GM21717 (cell line): Measurements from ENCODE around the gene KRT36.

Source experiments
- ATAC-seq: cut with Tn5 transposase; IDR thresholded peaks from one replicate; pipeline ENCODE4 v1.9.1; 2021; ENCODE audit warnings: mild to moderate bottlenecking, moderate library complexity; ENCODE audit not compliant: unreplicated experiment

The KRT36 gene

DNA sequence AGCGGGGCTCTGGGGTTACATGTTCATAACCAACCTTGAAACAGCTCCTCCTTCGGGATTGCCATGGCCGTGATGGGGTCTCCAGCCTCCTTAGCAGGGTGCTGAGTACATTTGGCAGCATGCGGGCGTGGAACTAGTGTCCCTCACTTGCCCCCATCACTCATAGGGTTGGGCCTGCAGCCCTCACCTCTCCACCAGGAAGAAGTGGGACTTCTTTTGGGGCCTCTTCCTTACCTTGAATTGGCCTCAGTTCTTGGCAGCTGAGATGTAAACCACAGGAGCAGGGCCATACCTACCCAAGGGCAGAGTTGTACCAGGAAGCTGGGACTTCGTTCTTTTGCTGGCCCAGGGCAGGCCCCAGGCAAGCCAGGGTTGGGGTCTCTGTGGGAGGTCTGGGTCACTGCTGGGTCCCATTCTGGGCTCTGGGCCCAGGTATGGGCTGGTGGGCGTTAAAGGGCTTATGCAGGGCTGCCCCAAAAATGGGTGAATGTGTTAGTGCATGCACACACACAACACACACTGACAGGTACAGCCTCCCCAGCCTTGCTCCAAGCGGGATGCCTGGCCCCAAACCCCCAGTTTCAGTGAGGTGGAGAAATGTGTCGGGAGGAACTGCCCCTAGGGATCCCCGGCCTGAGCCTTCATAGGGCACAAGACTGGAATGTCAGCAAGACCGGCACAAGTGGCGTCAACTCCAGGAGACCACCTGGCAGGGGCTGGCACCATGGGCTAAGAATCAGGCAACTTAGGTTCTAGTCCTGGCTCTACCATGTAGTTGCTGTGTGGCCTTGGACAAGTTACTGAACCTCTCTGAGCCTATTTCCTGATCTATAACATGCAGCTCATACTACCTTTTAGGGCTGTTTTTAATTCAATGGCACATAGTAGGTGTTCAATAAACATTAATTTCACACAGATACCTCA is 32.9 kb upstream of the KRT36 start:
- no peak for ATAC-seq

DNA sequence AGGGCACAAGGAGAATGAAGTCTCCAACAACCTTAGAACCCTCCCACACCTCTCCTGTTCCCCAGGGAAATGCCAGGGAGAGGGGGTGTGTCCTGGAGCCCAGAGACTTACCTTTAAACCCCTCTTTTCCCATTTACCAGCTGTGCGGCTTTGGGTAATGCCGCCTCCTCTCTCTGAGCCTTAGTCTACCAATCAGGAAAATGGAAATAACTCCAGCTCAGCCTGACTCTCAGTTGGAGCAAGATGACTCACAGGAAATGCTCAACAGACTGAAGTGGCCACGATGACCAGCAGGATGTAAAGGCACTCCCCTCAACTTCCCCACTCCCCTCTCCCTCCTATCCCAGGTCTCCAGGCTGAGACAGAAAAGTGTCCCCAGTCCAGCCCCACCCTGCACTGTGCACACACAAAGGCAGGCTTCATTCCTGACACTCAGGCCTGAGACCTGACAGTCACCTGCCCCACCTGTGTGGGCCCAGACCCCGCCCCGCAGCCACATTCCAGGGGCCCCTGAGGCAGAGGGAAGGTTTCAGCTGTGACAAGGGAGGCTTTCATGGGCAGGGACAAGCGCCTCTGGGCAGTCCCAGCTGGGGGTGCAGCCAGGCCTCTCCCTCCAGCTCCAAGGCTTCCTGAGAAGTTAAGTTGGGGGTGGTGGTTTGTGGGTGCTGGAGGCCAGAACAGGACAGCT is 32.0 kb upstream of the KRT36 start:
- ATAC-seq, result no peak

DNA sequence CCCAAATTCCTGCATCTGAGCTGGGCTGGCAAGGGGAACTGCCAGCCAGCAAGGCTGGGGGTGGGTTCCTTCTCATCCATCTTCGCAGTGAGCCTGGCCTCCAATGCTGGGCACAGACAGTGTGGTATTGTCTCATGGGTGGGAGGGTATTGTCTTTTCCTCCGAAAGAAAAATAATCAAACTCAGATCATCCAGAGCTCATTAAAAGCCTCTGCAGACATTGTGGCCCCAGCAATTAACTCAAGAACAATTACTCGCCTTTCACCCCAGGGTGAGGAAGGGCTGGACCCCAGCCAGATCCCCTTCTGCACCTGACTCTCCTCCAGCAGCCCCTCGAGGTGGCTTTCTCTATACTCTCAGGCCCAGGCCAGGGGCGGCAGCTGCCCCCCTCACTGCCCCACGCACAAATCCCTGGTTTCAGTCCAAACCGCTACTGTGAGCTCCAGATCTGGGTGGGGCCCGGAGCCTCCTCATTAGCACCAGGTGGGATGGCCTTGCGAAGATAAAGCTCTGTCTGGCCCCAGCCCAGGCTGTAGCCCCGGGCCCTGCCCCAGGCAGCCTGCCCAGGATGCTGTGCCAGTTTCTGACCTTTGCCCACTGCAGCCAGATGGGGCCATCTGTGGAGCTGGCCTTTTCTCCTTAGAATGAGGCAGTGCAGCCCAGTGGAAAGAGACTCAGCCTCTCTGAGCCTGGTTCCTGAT is 31.3 kb upstream of the KRT36 start:
- no peak for ATAC-seq

DNA sequence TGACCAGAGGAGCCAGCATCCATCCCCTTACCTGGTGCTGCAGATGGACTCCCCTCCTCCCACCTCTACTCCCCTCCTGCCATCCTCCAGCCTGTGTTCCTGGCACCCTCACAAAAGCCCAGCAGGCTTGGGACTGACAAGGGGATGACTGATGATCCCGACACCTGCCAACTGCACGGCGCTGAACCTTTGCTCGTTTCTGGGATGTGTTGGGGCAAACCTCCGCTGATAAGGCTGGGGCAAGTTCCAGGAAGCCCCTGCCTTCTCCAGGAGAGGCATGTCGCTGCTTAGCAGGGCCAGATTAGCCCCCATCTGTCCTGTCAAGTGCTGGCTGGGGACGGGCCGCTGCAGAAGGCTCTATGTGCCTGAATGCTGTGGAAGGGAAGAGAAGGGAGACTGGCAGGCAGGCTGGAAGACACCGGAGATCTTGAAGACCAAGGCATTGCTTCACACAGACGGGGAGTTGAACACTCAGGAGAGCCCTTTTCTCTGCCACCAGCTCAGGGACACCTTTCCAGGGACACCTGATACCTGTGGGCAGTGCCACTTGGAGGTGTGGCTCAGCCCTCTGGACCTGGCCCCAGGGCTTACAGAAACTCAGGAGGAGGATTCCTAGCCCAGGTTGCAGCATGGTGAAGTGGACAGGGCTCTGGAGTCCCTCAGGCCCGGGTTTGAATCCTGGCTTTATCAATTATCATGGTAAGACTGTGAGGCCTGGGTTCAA is 30.0 kb upstream of the KRT36 start:
- ATAC-seq, result no peak

DNA sequence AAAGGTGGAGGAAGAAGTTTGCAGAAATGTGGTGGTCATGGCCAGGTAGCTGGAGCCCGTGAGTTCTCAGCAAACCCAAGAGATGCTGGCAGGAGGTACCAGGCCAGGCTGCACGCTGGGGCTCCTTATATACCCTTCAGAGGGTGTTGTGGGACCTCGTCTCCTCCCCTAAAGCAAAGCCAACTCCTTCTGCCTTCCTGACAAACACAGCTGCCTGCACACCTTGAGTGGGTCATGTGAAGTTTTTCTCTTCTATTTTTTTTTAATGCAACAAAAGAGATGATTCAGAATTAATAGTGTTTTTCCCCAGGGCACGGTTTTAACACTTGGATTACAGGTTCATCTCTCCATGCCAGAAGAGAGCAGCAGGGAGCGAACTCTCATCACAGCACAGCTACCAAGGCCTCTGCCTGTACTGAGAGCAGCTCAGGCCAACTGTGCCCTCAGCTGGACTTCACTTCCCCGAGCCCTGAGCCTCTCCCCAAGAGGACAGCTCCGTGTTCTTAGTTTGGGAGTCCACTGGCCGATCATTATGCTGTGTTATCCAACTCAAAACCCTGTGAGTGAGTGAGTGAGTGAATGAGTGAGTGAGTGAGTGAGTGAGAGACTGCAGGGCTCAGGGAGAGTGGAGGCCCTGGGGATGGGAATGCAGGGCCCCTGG is 29.2 kb upstream of the KRT36 start, which contains the start of gene KRT15:
Gene KRT15 (minus strand): TSS at position 102 of the 661 bp plus-strand sequence. CDS start 63 bp downstream, at position 39.
- no peak for ATAC-seq

DNA sequence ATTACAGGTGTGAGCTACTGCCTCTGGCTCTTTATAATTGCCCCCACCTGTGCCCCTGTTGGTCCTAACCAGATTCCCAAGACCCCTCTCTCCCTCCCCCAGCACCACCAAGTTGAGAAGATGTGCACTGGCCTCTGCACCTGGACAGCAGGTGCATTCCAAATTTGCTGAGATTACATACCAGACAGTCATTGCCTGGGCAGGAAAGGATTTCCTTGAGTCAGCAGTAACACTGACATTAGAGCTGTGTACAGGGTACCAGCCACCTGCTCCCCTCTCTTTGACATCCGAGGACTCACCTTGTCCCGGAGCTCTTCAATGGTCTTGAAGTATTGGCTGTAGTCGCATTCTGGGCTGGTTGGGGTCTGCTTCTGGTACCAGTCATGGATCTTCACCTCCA is 28.3 kb upstream of the KRT36 start:
- ATAC-seq, result no peak

DNA sequence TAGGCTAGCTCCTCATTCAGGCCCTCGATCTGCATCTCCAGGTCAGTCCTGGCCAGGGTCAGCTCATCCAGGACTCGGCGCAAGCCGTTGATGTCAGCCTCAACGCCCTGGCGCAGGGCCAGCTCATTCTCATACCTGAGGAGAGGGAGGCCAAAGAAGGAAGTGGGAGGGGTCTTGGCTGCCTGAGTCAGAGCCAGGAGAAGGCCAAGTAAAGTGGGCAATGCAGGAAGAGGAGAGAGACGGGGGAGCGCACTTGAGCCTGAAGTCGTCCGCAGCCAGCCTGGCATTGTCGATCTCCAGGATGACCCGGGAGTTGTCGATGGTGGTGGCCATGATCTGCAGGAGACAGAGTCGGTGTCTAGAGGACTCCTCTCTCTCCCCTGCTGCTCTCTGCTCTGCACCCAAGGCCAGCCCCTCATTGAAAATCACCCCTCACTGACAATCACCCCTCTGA is 27.1 kb upstream of the KRT36 start:
- no peak for ATAC-seq

DNA sequence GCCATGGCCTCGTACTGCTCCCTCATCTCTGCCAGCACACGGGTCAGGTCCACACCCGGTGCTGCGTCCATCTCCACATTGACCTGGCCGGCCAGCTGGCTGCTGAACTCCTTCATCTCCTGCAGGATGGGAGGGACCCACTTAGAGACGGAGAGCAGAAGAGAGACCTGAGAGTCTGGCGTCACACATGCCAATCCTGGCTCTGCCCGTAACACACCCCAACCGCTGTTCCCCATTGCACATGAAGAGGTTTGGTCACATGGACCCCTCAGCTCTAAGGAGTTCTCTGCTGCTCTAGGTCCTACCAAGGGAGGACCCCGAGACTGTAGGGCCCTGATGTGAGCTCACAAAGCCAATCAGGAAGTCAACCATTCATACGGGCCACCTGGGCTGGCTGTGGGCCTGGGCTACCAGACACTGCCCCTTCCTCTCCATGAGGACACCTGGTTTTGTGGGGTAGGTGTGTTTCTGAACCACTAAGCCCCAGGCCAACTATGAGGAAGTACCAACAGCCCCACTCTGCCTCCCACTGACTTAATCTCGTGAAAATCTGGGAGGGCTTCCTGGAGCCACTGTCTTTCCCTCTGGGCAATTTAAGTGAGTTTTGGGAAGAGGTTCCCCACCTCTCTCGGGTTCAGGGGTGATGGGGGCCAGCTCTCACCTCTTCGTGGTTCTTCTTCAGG is 26.6 kb upstream of the KRT36 start:
- no peak for ATAC-seq

DNA sequence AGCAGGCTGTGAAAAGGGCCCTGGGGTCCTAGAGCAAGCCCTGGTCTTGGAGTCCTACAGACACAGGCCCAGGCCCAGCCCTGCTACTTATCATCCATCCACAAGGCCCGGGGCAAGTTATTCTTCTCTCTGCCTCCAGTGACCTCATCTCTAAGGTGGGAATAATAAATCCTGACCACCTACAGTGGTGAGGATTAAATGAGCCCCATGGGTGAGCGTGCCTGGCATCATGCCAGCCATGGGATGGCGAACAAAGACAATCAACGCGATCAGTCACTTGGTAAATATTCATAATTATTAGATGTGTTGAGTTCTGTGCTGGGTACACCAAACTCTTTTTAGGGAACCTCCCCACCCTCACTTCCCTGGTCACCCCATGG is 23.4 kb upstream of the KRT36 start:
- no peak for ATAC-seq

DNA sequence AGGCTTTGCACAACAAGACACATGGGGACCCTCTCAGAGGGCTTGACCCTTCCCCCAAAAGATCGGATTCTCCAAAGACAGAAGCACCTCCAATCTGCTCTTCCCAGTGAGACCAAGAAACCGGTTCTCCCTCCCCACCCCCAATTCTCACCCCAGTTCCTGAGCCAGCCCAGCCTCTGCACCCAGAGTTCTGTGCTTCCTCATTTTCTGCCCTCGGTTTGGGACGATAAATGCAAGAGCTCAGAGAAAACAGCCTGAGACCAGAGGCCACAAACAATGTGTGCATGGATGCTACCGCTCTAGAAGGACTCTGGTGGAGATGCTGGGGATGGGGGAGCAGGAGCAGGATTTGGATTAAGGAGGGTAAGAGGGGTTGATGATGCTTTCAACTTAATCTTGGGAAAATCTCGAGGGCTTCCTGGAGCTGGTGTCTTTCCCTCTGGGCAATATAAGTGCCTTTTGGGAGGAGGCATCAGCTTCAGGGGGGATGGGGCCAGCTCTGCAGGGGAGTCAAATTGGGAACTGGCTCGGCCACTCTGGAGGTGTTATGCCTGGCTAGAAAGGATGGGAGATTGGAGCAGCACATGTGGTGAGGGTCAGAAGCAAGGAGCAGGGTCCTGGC is 22.9 kb upstream of the KRT36 start:
- ATAC-seq, result no peak

DNA sequence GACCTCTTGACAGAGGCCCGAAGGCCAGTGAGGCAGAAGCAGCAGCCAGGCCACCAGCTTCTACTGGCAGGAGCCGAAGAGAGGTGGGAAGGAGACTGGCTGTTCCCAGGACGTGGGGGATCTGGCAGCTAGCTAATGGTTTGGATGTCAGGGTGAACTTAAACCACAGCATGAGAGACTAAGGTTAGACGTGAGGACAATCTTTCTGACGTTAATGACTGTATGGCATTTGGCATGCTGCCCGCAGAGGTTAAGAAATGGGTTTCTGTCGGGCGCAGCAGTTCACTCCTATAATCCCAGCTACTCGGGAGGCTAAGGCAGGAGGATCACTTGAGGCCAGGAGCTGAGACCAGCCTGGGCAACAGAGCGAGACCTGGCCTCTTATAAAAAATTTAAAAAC is 22.0 kb upstream of the KRT36 start:
- ATAC-seq, result no peak

DNA sequence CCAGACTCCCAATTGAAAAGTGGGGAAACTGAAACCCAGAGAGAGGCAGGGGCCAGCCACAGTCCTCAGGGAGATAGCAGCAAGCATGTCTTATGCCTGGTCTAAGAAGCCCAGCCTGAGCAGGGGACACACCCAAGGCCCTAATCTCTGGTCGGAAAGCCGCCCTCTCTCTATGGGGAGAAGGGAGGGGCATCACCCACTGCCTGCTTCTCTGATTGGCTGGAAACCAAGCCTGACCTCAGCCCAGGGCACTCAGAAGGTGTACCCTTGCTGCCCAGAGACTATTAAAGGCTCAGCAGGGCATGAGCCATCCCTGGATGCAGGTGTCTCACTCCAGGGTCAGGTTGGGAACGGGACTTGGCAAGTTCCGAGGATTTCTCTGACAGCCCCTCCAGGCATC is 21.4 kb upstream of the KRT36 start:
- ATAC-seq, result no peak

DNA sequence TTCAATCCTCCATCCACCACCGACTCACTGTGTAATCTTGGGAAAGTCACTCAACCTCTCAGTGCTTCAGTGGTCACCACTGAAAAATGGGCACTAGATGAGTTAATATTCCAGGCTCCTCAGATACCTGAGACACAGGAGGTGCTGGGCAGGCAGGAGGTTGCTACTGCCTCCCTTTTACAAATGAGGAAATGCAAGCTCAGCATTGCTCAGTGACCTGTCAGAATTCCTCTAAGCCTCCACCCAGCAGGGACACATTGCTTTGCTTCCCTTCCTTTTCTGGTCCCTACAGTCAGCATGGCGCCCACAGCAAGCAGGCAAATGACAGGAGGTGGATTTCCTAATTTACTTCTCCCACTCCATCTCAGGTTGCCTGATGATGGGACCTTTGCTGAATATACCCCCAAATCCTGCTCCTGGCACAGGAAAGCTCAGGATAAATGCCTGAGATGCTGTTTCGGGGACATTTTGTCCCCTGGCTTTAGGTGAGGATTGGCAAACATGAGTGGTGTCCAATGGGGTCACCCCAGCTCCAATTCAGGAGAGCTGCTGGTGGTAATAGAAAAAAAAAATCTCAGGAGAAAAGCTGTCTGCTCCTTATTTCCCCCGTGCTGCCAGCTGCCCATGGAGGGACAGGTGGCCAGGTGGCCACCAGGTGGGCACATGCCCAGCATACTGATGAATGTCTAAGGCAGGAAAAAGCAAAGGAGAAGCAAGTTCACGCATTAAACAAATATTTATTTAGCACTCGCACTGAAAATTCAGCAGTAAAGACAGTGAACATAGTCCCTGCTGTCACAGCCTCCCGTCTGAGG is 20.7 kb upstream of the KRT36 start:
- no peak for ATAC-seq

DNA sequence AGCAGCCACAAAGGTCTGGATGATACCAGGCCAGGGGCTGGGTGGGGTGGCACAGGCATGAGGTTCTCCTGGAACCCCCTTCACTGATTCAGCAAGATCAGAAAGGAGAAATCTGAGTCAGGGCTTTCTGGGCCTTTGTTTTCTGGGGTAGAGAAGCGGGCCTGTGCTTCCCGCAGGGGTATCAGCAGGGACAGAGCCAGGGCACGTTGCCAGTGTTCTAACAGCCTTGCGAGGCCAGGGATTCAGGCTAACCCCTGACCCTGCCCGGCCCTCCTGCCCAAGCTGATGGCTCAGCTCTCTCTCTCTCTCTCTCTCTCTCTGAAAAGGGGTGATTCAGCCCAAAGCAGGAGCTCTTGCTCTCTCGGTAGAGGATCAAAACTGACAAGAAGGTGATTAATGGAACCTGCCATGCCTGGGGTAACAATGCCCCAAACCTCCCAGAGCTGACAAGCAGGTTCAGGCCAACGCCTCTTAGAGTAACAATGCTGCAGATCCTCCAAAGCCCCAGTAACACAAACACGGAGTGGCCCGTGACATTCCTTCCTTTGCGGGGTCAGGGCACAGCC is 17.7 kb upstream of the KRT36 start:
- no peak for ATAC-seq

DNA sequence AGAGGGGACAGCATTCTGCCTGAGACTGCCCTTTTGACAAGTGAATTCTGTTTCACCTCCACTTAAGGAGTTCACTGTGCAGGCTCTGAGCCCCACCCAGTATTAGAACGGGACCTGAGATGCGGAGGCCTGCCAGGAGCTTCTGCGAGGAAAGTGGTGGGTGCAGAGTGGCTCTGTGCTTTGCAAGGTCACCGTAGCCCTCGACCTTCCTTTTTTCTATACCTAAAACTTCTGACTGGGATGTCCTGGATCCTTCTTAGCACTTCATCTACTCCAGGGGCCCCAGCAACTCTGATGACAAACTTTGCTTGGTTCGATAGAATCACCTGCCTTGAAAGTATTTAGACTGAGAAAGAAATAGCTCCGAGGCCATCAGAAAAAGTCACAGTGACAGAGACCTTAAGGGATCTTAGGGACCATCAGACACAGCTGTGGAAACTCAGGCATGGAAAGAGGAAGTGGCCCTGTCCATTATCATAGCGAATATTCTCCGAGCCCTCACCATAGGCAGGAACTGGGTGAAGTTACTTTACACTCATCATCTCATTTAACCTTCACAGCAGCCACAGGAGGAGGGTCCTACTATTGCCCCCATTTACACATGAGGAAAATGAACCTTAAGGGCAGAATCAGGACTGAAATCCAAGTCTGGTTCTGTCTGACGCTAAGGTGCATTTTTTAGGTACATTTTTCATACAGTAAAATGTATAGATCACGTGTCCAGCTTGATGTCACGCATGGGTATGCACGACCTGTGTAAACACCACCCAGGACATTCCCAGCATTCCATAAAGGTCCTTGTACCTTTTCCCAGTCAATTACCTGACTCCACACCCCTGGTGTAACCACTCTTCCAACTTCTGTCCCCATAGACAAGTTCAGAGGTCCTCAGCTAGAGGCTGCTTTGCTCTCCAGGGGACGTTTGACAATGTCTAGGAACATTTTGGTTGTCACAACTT is 16.4 kb upstream of the KRT36 start:
- no peak for ATAC-seq

DNA sequence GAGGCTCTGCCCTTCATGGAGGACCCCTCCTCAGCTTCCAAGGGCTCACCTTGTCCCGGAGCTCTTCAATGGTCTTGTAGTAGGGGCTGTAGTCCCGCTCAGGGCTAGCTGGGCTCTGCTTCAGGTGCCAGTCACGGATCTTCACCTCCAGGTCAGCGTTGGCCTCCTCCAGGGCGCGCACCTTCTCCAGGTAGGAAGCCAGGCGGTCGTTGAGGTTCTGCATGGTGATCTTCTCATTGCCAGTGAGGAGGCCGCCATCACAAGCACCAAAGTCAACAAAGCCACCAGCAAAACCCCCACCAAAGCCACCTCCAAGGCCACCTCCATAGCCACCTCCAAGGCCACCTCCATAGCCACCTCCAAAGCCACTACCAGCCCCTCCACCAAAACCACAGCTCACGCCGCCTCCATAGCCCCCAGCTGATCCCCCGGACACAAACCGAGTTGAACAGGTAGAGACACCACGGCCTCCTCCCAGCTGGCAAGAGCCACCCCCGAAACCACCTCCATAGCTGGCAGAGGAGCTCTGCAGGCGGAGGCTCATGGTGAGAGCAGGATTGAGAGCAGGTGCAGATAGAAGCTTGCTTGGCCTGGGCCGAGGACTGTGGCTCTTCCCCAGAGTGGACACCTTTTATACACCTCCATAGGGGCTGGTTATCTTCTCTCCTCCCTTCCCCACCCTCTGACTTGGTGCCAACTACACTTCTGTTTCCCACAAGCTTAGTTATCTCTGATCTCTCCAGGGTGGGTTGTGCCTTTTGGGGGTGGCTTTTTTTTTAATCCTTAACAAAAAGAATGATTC is 15.5 kb upstream of the KRT36 start, which contains the start of gene KRT13:
Gene KRT13 (minus strand): TSS at position 606 of the 802 bp plus-strand sequence. CDS start 62 bp downstream, at position 544.
- no peak for ATAC-seq
